ENCODE data around the gene FAM114A1.

DNA sequence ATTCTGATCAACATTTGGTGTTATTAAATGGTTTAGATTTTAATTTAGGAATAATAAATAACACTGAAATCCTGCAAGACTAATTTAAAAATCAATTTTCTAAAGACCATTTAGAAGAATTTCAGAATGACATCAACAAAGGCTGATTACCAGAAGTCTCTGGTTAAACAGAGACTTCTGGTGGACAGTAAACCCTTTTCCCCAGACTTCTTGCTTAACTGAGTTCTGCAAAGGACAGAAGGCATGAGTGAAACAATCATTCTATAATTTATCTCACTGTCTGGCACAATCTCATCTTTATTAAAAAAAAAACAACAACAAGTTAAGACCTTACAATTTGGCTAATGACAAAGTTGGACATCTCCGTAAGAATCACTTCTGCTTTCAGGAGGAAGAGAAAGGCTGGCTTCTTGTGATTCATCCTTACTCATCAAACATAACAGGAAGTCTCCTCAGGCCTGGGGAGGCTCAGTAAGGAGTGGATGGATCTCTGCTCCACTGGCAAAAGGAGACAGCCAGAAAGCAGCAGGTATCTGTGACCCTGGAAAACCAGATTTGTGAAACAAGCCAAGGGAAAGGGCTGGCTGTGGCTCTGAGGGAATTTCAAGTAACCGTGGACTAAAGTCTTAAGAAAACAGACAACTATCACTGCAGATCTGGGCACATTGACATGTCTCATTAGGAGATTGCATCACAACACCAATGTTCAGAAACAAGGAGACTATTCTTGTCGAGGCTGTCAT is 10.1 kb upstream of the FAM114A1 start:
- TF ChIP-seq POLR2A (IDR thresholded peaks at IDR 0.05) (peak in 1 of 2 donors; percentile 13), POLR2AphosphoS5 (IDR thresholded peaks at IDR 0.05; ENCODE audit: insufficient read depth in 1 of 2, low read depth in 1 of 2) (peak in 1 of 2 donors; percentile 67)
